K562 (cell line): Measurements from ENCODE around the gene MRPS15. TPM values are rescaled to one million over a fixed set of nuclear protein-coding genes. Genes with fewer than 3 reads are reported as not detected.

Source experiments
- ATAC-seq: fragments of 200-7000 bp; cut with Tn5 transposase; 3 replicates; pipeline ENCODE4 v1.9.1; 2020; ENCODE audit warnings: moderate library complexity
- BruUV-seq: library from RNA; stranded (reverse); fragments of 400-500 nt; replicated peaks from 2 replicates; lab custom pipeline; 2021; lab: Mats Ljungman, UMichigan
- CTCF ChIA-PET: fragments of 300-600 bp; formaldehyde crosslinking; extraction: SDS; loops from one replicate; lab custom pipeline; 2021; ENCODE audit warnings: low intra/inter-chr PET ratio; lab: Yijun Ruan, JAX
- POLR2A ChIA-PET: fragments of 300-600, 350-650 bp; sonication (Branson Sonifier 250); formaldehyde crosslinking; extraction: SDS; loops from one replicate; lab custom pipeline; 2021; ENCODE audit warnings: antibody characterized with exemption, inconsistent platforms; lab: Yijun Ruan, JAX
- DNase-seq, 4 experiments: peaks; one replicate each; pipeline versions ENCODE4 v3.0.0 to v3.0.0-alpha.2; 2011 to 2018; ENCODE audit warnings: low spot score in 3 of 4, mixed read lengths in 3 of 4; ENCODE audit errors: extremely low read depth in 1 of 4
- FAIRE-seq: peaks from 2 replicates; lab custom pipeline; 2011; peaks lifted over from hg19 to GRCh38; lab: Jason Lieb, UNC
- H2AFZ ChIP-seq: 2 replicates; pipeline ENCODE4 v1.6.0; 2011; ENCODE audit warnings: low read depth, low read length, control low read depth, inconsistent platforms
- H3K27ac ChIP-seq: fragments of 200-600 bp; 3 replicates; pipeline ENCODE4 v1.8.0; 2011; ENCODE audit warnings: low read depth, mild to moderate bottlenecking, control low read depth, inconsistent platforms, low read length, moderate library complexity, mixed read lengths; ENCODE audit errors: extremely low read depth
- H3K27me3 ChIP-seq, 2 experiments: fragments of 300-600 bp in 1 of 2; 2 replicates in 1 of 2; 3 replicates in 1 of 2; pipeline versions ENCODE4 v1.6.0 to v1.8.0; 2011; ENCODE audit warnings: inconsistent platforms in 2 of 2, low read length in 2 of 2, mild to moderate bottlenecking in 1 of 2, mixed read lengths in 1 of 2, moderate library complexity in 1 of 2; ENCODE audit not compliant: control insufficient read depth in 2 of 2, insufficient read depth in 2 of 2
- H3K36me3 ChIP-seq: fragments of 300-600 bp; 3 replicates; pipeline ENCODE4 v1.8.0; 2011; ENCODE audit warnings: mild to moderate bottlenecking, low read length, inconsistent platforms; ENCODE audit not compliant: control insufficient read depth, insufficient read depth
- H3K4me1 ChIP-seq, 2 experiments: fragments of 200-600 bp in 1 of 2; replicated peaks in 1 of 2; 2 replicates in 1 of 2; 3 replicates in 1 of 2; pipeline versions ENCODE4 v1.5.1 to v1.8.0; 2011; ENCODE audit warnings: inconsistent platforms in 2 of 2, low read length in 2 of 2, mild to moderate bottlenecking in 1 of 2, mixed read lengths in 1 of 2, moderate library complexity in 1 of 2; ENCODE audit not compliant: control insufficient read depth in 2 of 2, insufficient read depth in 2 of 2
- H3K4me2 ChIP-seq: 2 replicates; pipeline ENCODE4 v1.6.1; 2011; ENCODE audit warnings: low read length, control low read depth, inconsistent platforms, mixed read lengths; ENCODE audit not compliant: insufficient read depth
- H3K4me3 ChIP-seq: fragments of 200-600 bp; sonication (generic), shearing (Covaris generic); 2 replicates; pipeline ENCODE4 v1.5.1; 2016; ENCODE audit warnings: control low read depth, inconsistent platforms
- H3K79me2 ChIP-seq: fragments of 200-600 bp; 3 replicates; pipeline ENCODE4 v1.8.0; 2011; ENCODE audit warnings: low read length, inconsistent platforms; ENCODE audit not compliant: control insufficient read depth, insufficient read depth
- H3K9ac ChIP-seq, 2 experiments: 2 replicates each; pipeline versions ENCODE4 v1.6.0 to v1.6.1; 2011; ENCODE audit warnings: low read depth in 2 of 2, low read length in 2 of 2, control low read depth in 1 of 2, inconsistent platforms in 1 of 2, mild to moderate bottlenecking in 1 of 2, mixed read lengths in 1 of 2; ENCODE audit not compliant: insufficient read depth in 1 of 2
- H3K9me1 ChIP-seq: one replicate; pipeline ENCODE4 v1.6.0; 2011; ENCODE audit warnings: inconsistent platforms, mild to moderate bottlenecking, low read length, moderate library complexity; ENCODE audit not compliant: control insufficient read depth, insufficient read depth
- H3K9me3 ChIP-seq: replicated peaks from 2 replicates; pipeline ENCODE4 v1.5.1; 2011; ENCODE audit warnings: low read depth, low read length, inconsistent platforms; ENCODE audit not compliant: control insufficient read depth, insufficient read depth
- H4K20me1 ChIP-seq: replicated peaks from 2 replicates; pipeline ENCODE4 v1.6.1; 2011; ENCODE audit warnings: low read length, inconsistent platforms, mixed read lengths; ENCODE audit not compliant: control insufficient read depth, insufficient read depth
- EHMT2 ChIP-seq: fragments of 450-650 bp; IDR thresholded peaks from 2 replicates; pipeline ENCODE4 v1.6.1; 2018; ENCODE audit warnings: antibody characterized with exemption
- FOXK1 ChIP-seq: sonication (generic); formaldehyde crosslinking; IDR thresholded peaks from 2 replicates; pipeline ENCODE4 v1.8.0; 2022; ENCODE audit warnings: missing genetic modification reagents, mild to moderate bottlenecking, borderline replicate concordance
- GATAD2A ChIP-seq: fragments of 450-650 bp; IDR thresholded peaks from 2 replicates; pipeline ENCODE4 v1.6.1; 2017
- HDAC1 ChIP-seq, 2 experiments: fragments of 450-650 bp; IDR thresholded peaks; 2 replicates each; pipeline ENCODE4 v1.6.1; 2016 to 2017; ENCODE audit warnings: inconsistent platforms in 1 of 2, mild to moderate bottlenecking in 1 of 2, moderate library complexity in 1 of 2
- MAFK ChIP-seq: IDR thresholded peaks from 2 replicates; pipeline ENCODE4 v1.6.1; 2011; ENCODE audit warnings: low read length, improper control_type of control experiment
- MCM3 ChIP-seq: fragments of 450-650 bp; IDR thresholded peaks from 2 replicates; pipeline ENCODE4 v1.6.1; 2016
- NCOR1 ChIP-seq: fragments of 450-650 bp; IDR thresholded peaks from 2 replicates; pipeline ENCODE4 v1.6.1; 2016; ENCODE audit warnings: mild to moderate bottlenecking, moderate library complexity
- VEZF1 ChIP-seq: fragments of 200-800 bp; sonication (Bioruptor generic); IDR thresholded peaks from 2 replicates; pipeline ENCODE4 v1.6.1; 2017; ENCODE audit warnings: missing genetic modification characterization, missing compliant biosample characterization
- ZNF586 ChIP-seq: fragments of 450-650 bp; formaldehyde crosslinking; conservative IDR thresholded peaks from 2 replicates; pipeline ENCODE4 v1.4.0; 2020; ENCODE audit warnings: mild to moderate bottlenecking, moderate library complexity
- WGBS: fragments of 100-300 bp; shearing (Covaris generic); methylation state at CpG from one replicate; pipeline ENCODE4 v1.1.6; 2016; ENCODE audit warnings: low coverage, mixed read lengths; ENCODE audit not compliant: insufficient coverage; ENCODE audit errors: missing lambda C conversion rate; 5-methylcytosine and 5-hydroxymethylcytosine counted together
- in situ Hi-C: fragments of 300-500 bp; cut with MboI; formaldehyde crosslinking; loops from 4 replicates; pipeline ENCODE4 v1.15.0; 2018; ENCODE audit warnings: inconsistent platforms, mixed read lengths
- intact Hi-C: fragments of 100-400 bp; cut with micrococcal nuclease; formaldehyde crosslinking; loops from 2 replicates; pipeline ENCODE4 v1.14.2; 2022
- polyA plus RNA-seq, 8 experiments: library from polyadenylated mRNA; depleted of rRNA in 4 of 8; stranded (reverse) in 5 of 8; unstranded in 3 of 8; fragments of >200 nt; fragmentation: Nextera tagmentation in 2 of 8; fragmentation: Illumina TruSeq in 1 of 8; extraction: Ambion mirVana in 2 of 8; extraction: Trizol in 1 of 8; gene quantifications; 2 replicates each; pipeline versions ENCODE4 v1.2.1 to v1.2.3, GENCODE V29; 2011 to 2014; ENCODE audit warnings: inconsistent platforms in 1 of 8, missing spikeins in 1 of 8
- total RNA-seq, 7 experiments: library from RNA; depleted of rRNA in 6 of 7; stranded (reverse); fragments of >200 nt in 6 of 7; fragmentation: Illumina TruSeq in 2 of 7; extraction: Trizol in 2 of 7; gene quantifications; 2 replicates each; pipeline versions ENCODE4 v1.2.1 to v1.2.3, GENCODE V29; 2011 to 2021; ENCODE audit warnings: low replicate concordance in 1 of 7

Gene MRPS15
- total and polyA plus RNA-seq, 9 of the 15 experiments (the other 6 are each of a cell fraction or from before 2014, with no cell fraction given): 62.9 to 286 (median 149) TPM

GRCh38 chr1:36493524-36493923, 29.3 kb upstream of the MRPS15 start:
- Histone ChIP-seq H3K27ac (no peak overlapping the region), H3K9me1 (no peaks in the 10 kb centered on the region), H3K4me2 (no peak overlapping the region), H3K9me3 (no peaks in the 10 kb centered on the region), H3K4me3 (no peak overlapping the region)
- no peak for ATAC-seq
- no peak for DNase-seq
- POLR2A ChIA-PET: interaction anchor here (0.7 kb wide), 1 partner anchor 383 kb away, joined by 3 read pairs; no protein-coding TSS in a partner anchor
- intact Hi-C loops: no loop called here
- TF ChIP-seq MCM3 (0 out of 2 replicates have a peak, but pooled peaks have one; percentile 48), ZNF586 (no peak), HDAC1 (IDR thresholded peaks at IDR 0.05) (peak in 1 of 2 experiments; percentile 17; a peak in 1 of 4 replicates), EHMT2 (peak; percentile 62; the same call in 1 of the 2 replicates), VEZF1 (no peak), MAFK (no peak), GATAD2A (no peak), FOXK1 (CRISPR knock-in tag) (no peak), NCOR1 (no peak)
- TF ChIP-seq, all 486 proteins: peak for 3
- Histone ChIP-seq H4K20me1 (no peaks in the 10 kb centered on the region), H3K79me2 (no peaks in the 10 kb centered on the region), H3K9ac (no peak overlapping the region), H3K36me3 (no peaks in the 10 kb centered on the region), H3K27me3 (peaks cover 4 to 5% of the 10 kb centered on the region in 2 experiments; a peak in 3 of 5 replicates), H3K4me1 (peaks cover 16 to 22% of the 10 kb centered on the region in 2 experiments), H2AFZ (no peak overlapping the region)
- no peak for FAIRE-seq
- CTCF ChIA-PET: no interaction called here
- BruUV-seq: no TSS peak
- WGBS: 55% methylated on average over 9 of the region's 9 CpGs
- in situ Hi-C loops: no loop called here
